Brain pericyte (primary cell): Measurements from ENCODE around the gene ADA.
"Not testable (repeated sequence)": the region's sequence is repeated elsewhere in the genome, so short reads cannot be mapped to it uniquely, and the experiment has no call there.

Experiments
- DNase-seq: peaks from one replicate; pipeline ENCODE4 v3.0.0-alpha.2; 2012; ENCODE audit warnings: low read depth, low spot score

Gene ADA

DNA sequence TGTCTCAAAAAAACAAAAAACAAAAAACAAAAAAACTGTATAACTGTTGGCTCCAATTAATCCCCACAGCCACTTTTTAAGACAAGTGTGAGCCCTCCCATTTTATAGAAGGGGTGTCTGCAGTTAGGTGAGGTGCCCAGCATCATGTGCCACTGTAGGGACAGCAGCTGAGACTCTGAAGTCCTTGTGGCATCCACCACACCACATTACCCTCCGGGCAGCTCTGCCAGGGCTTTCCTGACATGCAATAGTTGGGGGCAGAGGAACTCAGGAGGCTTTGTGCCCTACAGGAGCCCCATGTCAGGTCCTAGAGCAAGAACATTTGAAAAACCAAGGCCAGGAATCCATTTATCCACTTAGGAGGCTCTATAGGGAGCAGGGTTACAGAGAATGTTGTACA is 51.8 kb downstream of the ADA start:
- DNase-seq: no peak

DNA sequence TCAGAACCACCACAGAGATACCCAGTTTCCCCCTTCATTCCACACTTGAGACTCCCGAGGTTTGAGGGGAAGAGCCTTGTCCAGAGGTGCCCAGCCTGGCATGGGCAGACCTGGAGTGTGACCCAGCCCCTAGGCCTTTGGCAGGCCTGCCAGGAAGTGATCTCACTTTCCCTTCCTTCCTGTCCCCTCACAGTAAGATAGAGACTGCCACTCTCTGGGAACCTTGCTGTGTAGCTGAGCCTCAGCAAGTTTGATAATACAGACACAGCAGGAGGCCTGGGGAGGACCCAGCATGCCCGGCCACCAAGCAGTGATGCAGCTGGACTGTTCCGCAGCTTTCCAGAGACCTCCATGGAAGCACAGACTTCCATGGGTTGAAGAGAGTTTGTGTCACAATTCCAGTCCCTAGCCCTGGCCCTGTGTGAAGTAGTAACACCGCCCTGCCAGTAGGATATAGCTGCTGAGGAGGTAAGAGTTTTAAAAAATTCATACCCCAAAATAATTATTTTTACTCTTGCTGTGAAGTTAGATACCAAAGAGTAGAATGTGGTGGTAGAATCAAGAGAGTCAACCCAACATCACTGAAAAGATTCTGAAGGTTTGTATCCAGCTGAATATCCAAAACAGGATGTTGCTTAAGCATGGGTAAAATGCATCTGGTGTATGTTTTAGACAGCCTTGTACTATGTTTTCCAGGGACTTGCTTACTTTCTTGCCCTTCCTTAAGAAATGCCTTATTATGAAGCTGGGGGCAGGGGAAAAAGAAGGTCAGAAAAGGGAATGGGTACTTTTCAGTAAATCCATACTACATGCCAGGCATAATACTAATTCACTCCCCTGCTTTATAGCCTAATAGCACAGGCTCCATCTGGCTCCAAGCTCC is 52.8 kb downstream of the ADA start:
- no peak for DNase-seq

DNA sequence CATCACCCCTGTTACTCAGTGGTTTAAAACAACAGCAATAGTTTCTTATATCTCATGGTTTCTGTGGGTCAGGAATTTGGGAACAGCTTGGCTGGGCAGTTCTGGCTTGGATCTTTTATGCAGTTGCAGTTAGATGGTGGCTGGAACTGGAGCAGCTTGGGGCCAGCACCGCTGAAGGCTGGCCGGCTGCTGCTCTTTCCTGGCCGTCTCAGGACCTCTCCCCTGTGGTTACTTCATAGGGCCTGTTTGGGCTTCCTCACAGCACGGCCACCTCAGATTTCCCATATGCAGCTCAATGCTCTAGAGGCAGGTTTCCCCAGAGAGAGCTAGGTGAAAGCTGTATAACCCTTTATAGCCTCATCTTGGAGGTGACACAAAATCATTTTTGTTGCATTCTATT is 53.6 kb downstream of the ADA start:
- DNase-seq: no peak

- DNase-seq: no peak
Measured at GRCh38 chr20:44597516-44597915, 54.0 kb downstream of the ADA start.

GRCh38 chr20:44596876-44597275 is 54.6 kb downstream of the ADA start:
- no peak for DNase-seq

DNA sequence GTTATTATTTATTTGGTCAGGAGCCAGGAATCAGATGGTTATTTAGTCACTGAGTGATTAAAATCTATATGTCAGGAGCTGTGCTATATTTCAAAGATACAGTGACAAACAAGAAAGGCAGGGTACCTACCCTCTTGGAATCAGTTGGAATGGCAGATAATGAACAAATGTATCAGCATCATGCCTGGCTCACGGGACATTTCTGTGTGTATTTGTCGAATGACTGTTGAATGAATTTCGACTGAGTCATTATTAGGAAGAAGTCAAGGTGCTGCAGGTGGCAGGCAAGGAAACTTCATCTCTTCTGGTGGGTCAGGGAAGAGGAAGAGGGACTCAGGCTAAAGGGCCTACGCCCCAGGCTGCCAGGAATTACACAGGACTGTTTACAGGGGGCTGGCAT is 55.5 kb downstream of the ADA start:
- DNase-seq: no peak

- no peak for DNase-seq
Measured at GRCh38 chr20:44594730-44595129, 56.8 kb downstream of the ADA start.

DNA sequence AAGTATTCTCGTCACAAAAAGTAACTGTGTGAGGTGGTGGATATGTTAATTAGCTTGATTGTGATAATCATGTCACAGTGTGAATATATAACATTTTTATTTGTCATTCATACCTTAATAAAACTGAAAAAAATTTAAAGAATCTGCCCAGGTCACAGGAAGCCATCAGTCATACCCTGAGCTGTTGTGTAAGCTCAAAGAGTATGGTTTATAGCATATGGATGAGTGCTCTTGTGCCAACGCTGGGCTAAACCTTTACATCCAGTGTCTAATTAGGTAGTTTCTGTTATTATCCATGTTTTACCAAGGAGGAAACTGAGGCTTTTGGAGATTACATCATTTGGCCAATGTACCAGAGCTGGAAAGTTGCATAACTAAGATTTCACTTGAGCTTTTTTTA is 57.7 kb downstream of the ADA start:
- DNase-seq: no peak

DNA sequence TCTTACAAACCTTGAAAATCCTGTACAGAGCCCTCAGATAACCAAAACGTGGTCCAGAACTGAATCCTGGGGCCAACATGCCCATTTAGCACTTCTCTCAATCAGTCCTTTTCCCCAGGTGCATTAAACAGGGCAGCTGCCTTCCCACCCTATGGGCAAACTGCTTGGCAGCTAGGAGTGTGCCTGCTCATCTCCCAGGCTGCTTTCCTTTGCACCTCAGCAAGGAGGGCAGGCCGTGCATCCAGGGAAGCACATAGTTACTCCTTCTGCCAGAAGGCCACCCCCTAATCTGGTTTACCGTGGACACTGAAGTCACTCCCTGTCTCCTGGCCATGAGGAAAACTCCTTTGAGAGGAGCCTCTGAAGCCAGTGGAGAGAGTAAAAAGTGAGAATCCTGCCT is 59.1 kb downstream of the ADA start:
- DNase-seq: no peak

GRCh38 chr20:44590980-44591778 is 60.3 kb downstream of the ADA start:
- no peak for DNase-seq

DNA sequence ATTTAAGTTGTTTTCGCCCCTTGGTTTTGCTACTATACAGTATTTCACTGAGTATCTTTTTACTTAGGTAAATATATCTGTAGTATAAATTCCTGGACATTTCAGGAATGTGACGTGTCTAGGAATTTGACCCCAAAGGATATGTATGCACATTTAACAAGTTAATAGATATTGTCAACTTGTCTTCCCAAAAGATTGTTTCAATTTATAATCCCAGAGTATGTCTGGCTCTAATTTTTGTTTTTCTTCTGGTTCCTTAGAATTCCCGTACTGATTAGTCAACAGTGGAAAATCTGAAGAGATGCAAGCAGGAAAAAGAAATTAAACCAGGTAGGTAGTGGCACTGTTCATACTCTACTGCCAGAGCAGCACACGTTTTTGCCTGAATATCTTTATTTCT is 62.0 kb downstream of the ADA start:
- no peak for DNase-seq

DNA sequence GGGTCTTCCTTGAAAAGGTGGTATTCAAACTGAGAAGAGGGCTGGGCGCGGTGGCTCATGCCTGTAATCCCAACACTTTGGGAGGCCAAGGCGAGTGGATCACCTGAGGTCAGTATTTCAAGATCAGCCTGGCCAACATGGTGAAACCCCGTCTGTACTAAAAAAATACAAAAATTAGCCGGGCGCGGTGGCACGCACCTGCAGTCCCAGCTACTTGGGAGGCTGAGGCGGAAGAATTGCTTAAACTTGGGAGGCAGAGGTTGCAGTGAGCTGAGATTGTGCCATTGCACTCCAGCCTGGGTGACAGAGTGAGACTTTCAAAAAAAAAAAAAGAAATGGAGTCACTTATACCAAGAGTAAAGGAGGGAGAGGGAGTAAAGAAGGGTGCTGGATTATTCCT is 63.2 kb downstream of the ADA start:
- DNase-seq: not testable (repeated sequence)

- DNase-seq: no peak
Measured at GRCh38 chr20:44587035-44587980, 64.2 kb downstream of the ADA start.

GRCh38 chr20:44586289-44586911 is 65.1 kb downstream of the ADA start:
- DNase-seq: no peak

DNA sequence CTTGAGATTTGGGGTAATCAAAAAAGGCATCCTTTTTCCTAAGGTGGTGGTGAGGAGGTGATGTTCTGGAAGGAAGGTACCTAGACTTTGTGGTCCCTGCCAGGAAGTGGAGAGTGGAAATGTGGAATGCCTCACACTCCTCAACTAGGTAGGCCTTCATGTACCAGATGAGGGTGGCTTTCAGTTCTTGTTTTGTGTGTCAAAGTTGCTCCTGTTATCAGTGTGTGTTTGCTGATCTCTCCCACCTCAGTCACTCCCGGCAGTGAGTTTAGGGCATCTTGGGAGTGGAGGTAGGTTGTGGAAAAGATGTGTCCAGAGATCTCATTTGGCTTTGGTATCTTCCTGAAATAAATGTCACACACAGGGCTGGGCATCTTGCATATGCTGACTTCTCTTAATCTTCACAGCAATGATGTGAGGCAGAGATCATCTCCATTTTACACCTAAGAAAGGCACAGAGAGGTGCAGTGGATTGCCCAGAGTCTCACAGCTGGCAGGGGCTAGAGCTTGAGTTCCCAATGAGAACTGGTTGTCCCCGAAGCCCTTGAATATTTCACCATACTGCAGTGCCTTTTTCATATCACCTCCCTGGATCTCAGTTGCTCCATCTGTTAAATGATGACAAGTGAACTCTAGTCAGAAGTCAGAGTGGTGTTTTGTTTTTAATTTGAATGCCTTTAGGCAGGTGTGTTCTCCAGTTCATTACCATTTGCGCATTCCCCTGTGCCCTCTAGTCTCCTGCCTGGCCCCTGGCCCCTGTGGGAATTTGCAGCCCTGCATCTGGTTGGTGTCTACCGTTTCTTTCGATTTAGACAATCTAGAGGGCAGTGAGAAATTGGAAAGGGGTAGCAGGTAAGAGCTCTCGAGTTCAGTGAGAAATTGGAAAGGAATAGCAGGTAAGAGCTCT is 66.2 kb downstream of the ADA start:
- no peak for DNase-seq

GRCh38 chr20:44584162-44584561 is 67.3 kb downstream of the ADA start:
- DNase-seq: no peak

- no peak for DNase-seq
Measured at GRCh38 chr20:44583157-44583556, 68.3 kb downstream of the ADA start.

GRCh38 chr20:44582311-44583025 is 69.0 kb downstream of the ADA start, which contains the start of gene PKIG:
PKIG (plus strand) TSS chr20:44582579; CDS start chr20:44614557, 31,978 bp downstream.
- no peak for DNase-seq

GRCh38 chr20:44581515-44581914 is 70.0 kb downstream of the ADA start:
- no peak for DNase-seq
